GM23338 (cell line): ENCODE data around the gene GNAO1. TPM values are rescaled to one million over a fixed set of nuclear protein-coding genes. Genes with fewer than 3 reads are reported as not detected.

ENCODE experiments used
- ATAC-seq: fragments of 200-7000 bp; cut with Tn5 transposase; 3 replicates; pipeline ENCODE4 v1.9.1; 2020
- DNase-seq: peaks from one replicate; pipeline ENCODE4 v3.0.0-alpha.2; 2015; ENCODE audit warnings: low spot score
- H2AFZ ChIP-seq: fragments of 200-600 bp; sonication (generic); 2 replicates; pipeline ENCODE4 v1.8.0; 2016; ENCODE audit warnings: antibody characterized with exemption, mild to moderate bottlenecking, moderate library complexity
- H3F3A ChIP-seq: fragments of 200-600 bp; sonication (generic); replicated peaks from 2 replicates; pipeline ENCODE4 v1.8.0; 2017; ENCODE audit warnings: antibody characterized with exemption, mixed run types, low read depth
- H3K27ac ChIP-seq: fragments of 200-600 bp; sonication (generic); 2 replicates; pipeline ENCODE4 v1.6.1; 2016; ENCODE audit warnings: low read depth
- H3K27me3 ChIP-seq: fragments of 200-600 bp; sonication (generic); 2 replicates; pipeline ENCODE4 v1.8.0; 2016; ENCODE audit warnings: mild to moderate bottlenecking, mixed run types, moderate library complexity; ENCODE audit not compliant: insufficient read depth
- H3K36me3 ChIP-seq: fragments of 200-600 bp; sonication (generic); 2 replicates; pipeline ENCODE4 v1.8.0; 2016; ENCODE audit warnings: mild to moderate bottlenecking; ENCODE audit not compliant: insufficient read depth
- H3K4me1 ChIP-seq: fragments of 200-600 bp; sonication (generic); 2 replicates; pipeline ENCODE4 v1.8.0; 2016; ENCODE audit warnings: mild to moderate bottlenecking, moderate library complexity; ENCODE audit not compliant: insufficient read depth
- H3K4me2 ChIP-seq: fragments of 200-600 bp; sonication (generic); 2 replicates; pipeline ENCODE4 v1.7.1; 2017; ENCODE audit warnings: mixed run types
- H3K4me3 ChIP-seq: fragments of 200-600 bp; sonication (generic); 2 replicates; pipeline ENCODE4 v1.6.1; 2016; ENCODE audit warnings: mixed run types
- H3K79me2 ChIP-seq: fragments of 200-600 bp; sonication (generic); replicated peaks from 2 replicates; pipeline ENCODE4 v1.8.0; 2017; ENCODE audit warnings: mild to moderate bottlenecking; ENCODE audit not compliant: insufficient read depth
- H3K9me2 ChIP-seq: fragments of 200-600 bp; sonication (generic); 2 replicates; pipeline ENCODE4 v1.8.0; 2017; ENCODE audit not compliant: insufficient read depth
- H4K20me1 ChIP-seq: fragments of 200-600 bp; sonication (generic); replicated peaks from 2 replicates; pipeline ENCODE4 v1.8.0; 2017; ENCODE audit warnings: mild to moderate bottlenecking; ENCODE audit not compliant: insufficient read depth
- H3K27ac Mint-ChIP-seq: 2 replicates; pipeline ENCODE4 v1.8.0; 2020; ENCODE audit warnings: inconsistent platforms, mild to moderate bottlenecking, moderate library complexity, mixed read lengths
- H3K27me3 Mint-ChIP-seq: 3 replicates; pipeline ENCODE4 v1.8.0; 2022; ENCODE audit warnings: low read depth, mild to moderate bottlenecking, moderate library complexity, mixed read lengths, inconsistent platforms; ENCODE audit not compliant: insufficient read depth, poor library complexity
- H3K36me3 Mint-ChIP-seq: 3 replicates; pipeline ENCODE4 v1.8.0; 2021; ENCODE audit warnings: low read depth, mild to moderate bottlenecking, inconsistent platforms, moderate library complexity, mixed read lengths
- H3K4me1 Mint-ChIP-seq: 3 replicates; pipeline ENCODE4 v1.8.0; 2020; ENCODE audit warnings: mild to moderate bottlenecking, inconsistent platforms, mixed read lengths
- H3K4me3 Mint-ChIP-seq: 3 replicates; pipeline ENCODE4 v1.8.0; 2021; ENCODE audit warnings: moderate library complexity, mild to moderate bottlenecking, inconsistent platforms, mixed read lengths
- H3K9me3 Mint-ChIP-seq: 3 replicates; pipeline ENCODE4 v1.8.0; 2020; ENCODE audit warnings: moderate library complexity, mild to moderate bottlenecking, inconsistent platforms, mixed read lengths
- CREB1 ChIP-seq: fragments of 250-450 bp; sonication (Bioruptor Pico); IDR thresholded peaks from 2 replicates; pipeline ENCODE4 v1.5.0; 2020; ENCODE audit warnings: low read depth, mild to moderate bottlenecking, moderate library complexity
- EZH2 ChIP-seq: fragments of 200-600 bp; sonication (generic); IDR thresholded peaks from one replicate; pipeline ENCODE4 v1.8.0; 2017; ENCODE audit warnings: antibody characterized with exemption, mild to moderate bottlenecking, low read depth; ENCODE audit not compliant: unreplicated experiment
- EZH2phosphoT487 ChIP-seq: fragments of 200-600 bp; sonication (generic); IDR thresholded peaks from one replicate; pipeline ENCODE4 v1.8.1; 2018; ENCODE audit warnings: antibody characterized with exemption; ENCODE audit not compliant: unreplicated experiment
- JUNB ChIP-seq: IDR thresholded peaks from one replicate; pipeline ENCODE4 v1.6.1; 2016; ENCODE audit warnings: antibody characterized with exemption; ENCODE audit not compliant: unreplicated experiment
- NANOG ChIP-seq: IDR thresholded peaks from 2 replicates; pipeline ENCODE4 v1.6.1; 2016; ENCODE audit warnings: antibody characterized with exemption, borderline replicate concordance
- POLR2AphosphoS5 ChIP-seq: IDR thresholded peaks from 2 replicates; pipeline ENCODE4 v1.6.1; 2016; ENCODE audit warnings: antibody characterized with exemption, low read depth
- STAT1 ChIP-seq: IDR thresholded peaks from one replicate; pipeline ENCODE4 v1.6.1; 2016; ENCODE audit warnings: antibody characterized with exemption; ENCODE audit not compliant: unreplicated experiment
- ZNF114 ChIP-seq: fragments of 250-450 bp; sonication (Bioruptor Pico); IDR thresholded peaks from 2 replicates; pipeline ENCODE4 v1.5.0; 2020; ENCODE audit warnings: mild to moderate bottlenecking, moderate library complexity
- ZNF331 ChIP-seq: fragments of 250-450 bp; sonication (Bioruptor Pico); IDR thresholded peaks from 2 replicates; pipeline ENCODE4 v1.5.0; 2020; ENCODE audit warnings: low read depth, mild to moderate bottlenecking, moderate library complexity
- polyA plus RNA-seq: library from polyadenylated mRNA; unstranded; fragments of >200 nt; fragmentation: Nextera tagmentation; extraction: Ambion mirVana; gene quantifications from 2 replicates; pipeline ENCODE4 v1.2.1, GENCODE V29; 2016
- total RNA-seq: library from RNA; depleted of rRNA; stranded (reverse); fragments of >200 nt; shearing (Covaris generic); gene quantifications from 2 replicates; pipeline ENCODE4 v1.2.3, GENCODE V29; 2014
- TF ChIP-seq, protein P1 (sequence below): IDR thresholded peaks from one replicate; pipeline ENCODE4 v1.6.1; 2018; ENCODE audit warnings: antibody characterized with exemption; ENCODE audit not compliant: unreplicated experiment
- TF ChIP-seq, protein P2 (sequence below): IDR thresholded peaks from 2 replicates; pipeline ENCODE4 v1.6.1; 2016; ENCODE audit warnings: antibody characterized with exemption
- TF ChIP-seq, protein P3 (sequence below), 2 experiments: fragments of 200-600 bp in 1 of 2; sonication (generic) in 1 of 2; conservative IDR thresholded peaks; 2 replicates each; pipeline versions ENCODE4 v1.5.1 to v1.6.1; 2016 to 2017; ENCODE audit warnings: antibody characterized with exemption in 2 of 2, low read depth in 2 of 2, mild to moderate bottlenecking in 2 of 2, moderate library complexity in 1 of 2
- TF ChIP-seq, protein P4 (sequence below): fragments of 250-450 bp; sonication (Bioruptor Pico); IDR thresholded peaks from 2 replicates; pipeline ENCODE4 v1.5.0; 2020; ENCODE audit warnings: mild to moderate bottlenecking, moderate library complexity

The GNAO1 gene
- total and polyA plus RNA-seq, 2 experiments from 2014 or later: 6.5 to 24.8 TPM

DNA sequence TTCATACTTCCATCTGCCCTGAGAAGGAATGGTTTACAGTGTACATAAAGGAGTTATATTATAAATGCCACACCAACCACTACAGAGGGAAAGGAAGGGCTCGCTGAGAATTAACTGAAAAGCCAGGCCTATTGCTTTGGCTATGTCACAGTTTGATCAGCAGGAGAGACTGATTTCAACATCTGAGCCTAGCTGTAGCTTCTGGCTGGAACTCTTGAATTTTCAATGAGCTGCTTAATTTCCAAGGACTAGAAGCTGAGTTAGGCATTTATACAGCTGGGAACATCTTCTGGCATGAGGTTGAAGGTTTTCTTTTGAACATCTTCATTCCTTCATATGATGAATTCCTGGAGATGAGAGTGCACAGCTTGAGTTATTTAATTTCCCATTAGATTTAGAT lies 47.6 kb upstream of the GNAO1 start:
- no peaks in the 10 kb centered on the region for H3K4me1 ChIP-seq
- no peak overlapping the region for H3K4me2 ChIP-seq
- H3K9me3 Mint-ChIP-seq: no peaks in the 10 kb centered on the region; the same call in 2 of the 3 replicates
- H3K4me3 ChIP-seq: no peak overlapping the region
- DNase-seq (no peak), ATAC-seq (no peak)
- H3K27me3 ChIP-seq: no peaks in the 10 kb centered on the region
- H3K9me2 ChIP-seq: no peaks in the 10 kb centered on the region
- no peaks in the 10 kb centered on the region for H3K36me3 Mint-ChIP-seq
- no peak overlapping the region for H3K27ac ChIP-seq
- no peak overlapping the region for H3K4me3 Mint-ChIP-seq
- TF ChIP-seq NANOG (no peak), ZNF114 (CRISPR knock-in tag) (no peak), POLR2AphosphoS5 (no peak), ZNF331 (CRISPR knock-in tag) (no peak), EZH2 (no peak), CREB1 (no peak), JUNB (no peak), EZH2phosphoT487 (no peak), STAT1 (no peak)
- TF ChIP-seq, protein P1, sequence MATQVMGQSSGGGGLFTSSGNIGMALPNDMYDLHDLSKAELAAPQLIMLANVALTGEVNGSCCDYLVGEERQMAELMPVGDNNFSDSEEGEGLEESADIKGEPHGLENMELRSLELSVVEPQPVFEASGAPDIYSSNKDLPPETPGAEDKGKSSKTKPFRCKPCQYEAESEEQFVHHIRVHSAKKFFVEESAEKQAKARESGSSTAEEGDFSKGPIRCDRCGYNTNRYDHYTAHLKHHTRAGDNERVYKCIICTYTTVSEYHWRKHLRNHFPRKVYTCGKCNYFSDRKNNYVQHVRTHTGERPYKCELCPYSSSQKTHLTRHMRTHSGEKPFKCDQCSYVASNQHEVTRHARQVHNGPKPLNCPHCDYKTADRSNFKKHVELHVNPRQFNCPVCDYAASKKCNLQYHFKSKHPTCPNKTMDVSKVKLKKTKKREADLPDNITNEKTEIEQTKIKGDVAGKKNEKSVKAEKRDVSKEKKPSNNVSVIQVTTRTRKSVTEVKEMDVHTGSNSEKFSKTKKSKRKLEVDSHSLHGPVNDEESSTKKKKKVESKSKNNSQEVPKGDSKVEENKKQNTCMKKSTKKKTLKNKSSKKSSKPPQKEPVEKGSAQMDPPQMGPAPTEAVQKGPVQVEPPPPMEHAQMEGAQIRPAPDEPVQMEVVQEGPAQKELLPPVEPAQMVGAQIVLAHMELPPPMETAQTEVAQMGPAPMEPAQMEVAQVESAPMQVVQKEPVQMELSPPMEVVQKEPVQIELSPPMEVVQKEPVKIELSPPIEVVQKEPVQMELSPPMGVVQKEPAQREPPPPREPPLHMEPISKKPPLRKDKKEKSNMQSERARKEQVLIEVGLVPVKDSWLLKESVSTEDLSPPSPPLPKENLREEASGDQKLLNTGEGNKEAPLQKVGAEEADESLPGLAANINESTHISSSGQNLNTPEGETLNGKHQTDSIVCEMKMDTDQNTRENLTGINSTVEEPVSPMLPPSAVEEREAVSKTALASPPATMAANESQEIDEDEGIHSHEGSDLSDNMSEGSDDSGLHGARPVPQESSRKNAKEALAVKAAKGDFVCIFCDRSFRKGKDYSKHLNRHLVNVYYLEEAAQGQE: no peak
- TF ChIP-seq, protein P2, sequence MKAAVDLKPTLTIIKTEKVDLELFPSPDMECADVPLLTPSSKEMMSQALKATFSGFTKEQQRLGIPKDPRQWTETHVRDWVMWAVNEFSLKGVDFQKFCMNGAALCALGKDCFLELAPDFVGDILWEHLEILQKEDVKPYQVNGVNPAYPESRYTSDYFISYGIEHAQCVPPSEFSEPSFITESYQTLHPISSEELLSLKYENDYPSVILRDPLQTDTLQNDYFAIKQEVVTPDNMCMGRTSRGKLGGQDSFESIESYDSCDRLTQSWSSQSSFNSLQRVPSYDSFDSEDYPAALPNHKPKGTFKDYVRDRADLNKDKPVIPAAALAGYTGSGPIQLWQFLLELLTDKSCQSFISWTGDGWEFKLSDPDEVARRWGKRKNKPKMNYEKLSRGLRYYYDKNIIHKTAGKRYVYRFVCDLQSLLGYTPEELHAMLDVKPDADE: no peak
- TF ChIP-seq, protein P3, sequence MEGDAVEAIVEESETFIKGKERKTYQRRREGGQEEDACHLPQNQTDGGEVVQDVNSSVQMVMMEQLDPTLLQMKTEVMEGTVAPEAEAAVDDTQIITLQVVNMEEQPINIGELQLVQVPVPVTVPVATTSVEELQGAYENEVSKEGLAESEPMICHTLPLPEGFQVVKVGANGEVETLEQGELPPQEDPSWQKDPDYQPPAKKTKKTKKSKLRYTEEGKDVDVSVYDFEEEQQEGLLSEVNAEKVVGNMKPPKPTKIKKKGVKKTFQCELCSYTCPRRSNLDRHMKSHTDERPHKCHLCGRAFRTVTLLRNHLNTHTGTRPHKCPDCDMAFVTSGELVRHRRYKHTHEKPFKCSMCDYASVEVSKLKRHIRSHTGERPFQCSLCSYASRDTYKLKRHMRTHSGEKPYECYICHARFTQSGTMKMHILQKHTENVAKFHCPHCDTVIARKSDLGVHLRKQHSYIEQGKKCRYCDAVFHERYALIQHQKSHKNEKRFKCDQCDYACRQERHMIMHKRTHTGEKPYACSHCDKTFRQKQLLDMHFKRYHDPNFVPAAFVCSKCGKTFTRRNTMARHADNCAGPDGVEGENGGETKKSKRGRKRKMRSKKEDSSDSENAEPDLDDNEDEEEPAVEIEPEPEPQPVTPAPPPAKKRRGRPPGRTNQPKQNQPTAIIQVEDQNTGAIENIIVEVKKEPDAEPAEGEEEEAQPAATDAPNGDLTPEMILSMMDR (conservative IDR thresholded peaks at IDR 0.05; ENCODE audit: low read depth in 2 of 2): no peak
- TF ChIP-seq, protein P4, sequence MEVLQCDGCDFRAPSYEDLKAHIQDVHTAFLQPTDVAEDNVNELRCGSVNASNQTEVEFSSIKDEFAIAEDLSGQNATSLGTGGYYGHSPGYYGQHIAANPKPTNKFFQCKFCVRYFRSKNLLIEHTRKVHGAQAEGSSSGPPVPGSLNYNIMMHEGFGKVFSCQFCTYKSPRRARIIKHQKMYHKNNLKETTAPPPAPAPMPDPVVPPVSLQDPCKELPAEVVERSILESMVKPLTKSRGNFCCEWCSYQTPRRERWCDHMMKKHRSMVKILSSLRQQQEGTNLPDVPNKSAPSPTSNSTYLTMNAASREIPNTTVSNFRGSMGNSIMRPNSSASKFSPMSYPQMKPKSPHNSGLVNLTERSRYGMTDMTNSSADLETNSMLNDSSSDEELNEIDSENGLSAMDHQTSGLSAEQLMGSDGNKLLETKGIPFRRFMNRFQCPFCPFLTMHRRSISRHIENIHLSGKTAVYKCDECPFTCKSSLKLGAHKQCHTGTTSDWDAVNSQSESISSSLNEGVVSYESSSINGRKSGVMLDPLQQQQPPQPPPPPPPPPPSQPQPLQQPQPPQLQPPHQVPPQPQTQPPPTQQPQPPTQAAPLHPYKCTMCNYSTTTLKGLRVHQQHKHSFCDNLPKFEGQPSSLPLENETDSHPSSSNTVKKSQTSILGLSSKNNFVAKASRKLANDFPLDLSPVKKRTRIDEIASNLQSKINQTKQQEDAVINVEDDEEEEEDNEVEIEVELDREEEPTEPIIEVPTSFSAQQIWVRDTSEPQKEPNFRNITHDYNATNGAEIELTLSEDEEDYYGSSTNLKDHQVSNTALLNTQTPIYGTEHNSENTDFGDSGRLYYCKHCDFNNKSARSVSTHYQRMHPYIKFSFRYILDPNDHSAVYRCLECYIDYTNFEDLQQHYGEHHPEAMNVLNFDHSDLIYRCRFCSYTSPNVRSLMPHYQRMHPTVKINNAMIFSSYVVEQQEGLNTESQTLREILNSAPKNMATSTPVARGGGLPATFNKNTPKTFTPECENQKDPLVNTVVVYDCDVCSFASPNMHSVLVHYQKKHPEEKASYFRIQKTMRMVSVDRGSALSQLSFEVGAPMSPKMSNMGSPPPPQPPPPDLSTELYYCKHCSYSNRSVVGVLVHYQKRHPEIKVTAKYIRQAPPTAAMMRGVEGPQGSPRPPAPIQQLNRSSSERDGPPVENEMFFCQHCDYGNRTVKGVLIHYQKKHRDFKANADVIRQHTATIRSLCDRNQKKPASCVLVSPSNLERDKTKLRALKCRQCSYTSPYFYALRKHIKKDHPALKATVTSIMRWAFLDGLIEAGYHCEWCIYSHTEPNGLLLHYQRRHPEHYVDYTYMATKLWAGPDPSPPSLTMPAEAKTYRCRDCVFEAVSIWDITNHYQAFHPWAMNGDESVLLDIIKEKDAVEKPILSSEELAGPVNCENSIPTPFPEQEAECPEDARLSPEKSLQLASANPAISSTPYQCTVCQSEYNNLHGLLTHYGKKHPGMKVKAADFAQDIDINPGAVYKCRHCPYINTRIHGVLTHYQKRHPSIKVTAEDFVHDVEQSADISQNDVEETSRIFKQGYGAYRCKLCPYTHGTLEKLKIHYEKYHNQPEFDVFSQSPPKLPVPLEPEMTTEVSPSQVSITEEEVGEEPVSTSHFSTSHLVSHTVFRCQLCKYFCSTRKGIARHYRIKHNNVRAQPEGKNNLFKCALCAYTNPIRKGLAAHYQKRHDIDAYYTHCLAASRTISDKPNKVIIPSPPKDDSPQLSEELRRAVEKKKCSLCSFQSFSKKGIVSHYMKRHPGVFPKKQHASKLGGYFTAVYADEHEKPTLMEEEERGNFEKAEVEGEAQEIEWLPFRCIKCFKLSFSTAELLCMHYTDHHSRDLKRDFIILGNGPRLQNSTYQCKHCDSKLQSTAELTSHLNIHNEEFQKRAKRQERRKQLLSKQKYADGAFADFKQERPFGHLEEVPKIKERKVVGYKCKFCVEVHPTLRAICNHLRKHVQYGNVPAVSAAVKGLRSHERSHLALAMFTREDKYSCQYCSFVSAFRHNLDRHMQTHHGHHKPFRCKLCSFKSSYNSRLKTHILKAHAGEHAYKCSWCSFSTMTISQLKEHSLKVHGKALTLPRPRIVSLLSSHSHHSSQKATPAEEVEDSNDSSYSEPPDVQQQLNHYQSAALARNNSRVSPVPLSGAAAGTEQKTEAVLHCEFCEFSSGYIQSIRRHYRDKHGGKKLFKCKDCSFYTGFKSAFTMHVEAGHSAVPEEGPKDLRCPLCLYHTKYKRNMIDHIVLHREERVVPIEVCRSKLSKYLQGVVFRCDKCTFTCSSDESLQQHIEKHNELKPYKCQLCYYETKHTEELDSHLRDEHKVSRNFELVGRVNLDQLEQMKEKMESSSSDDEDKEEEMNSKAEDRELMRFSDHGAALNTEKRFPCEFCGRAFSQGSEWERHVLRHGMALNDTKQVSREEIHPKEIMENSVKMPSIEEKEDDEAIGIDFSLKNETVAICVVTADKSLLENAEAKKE (CRISPR knock-in tag): no peak
- no peak overlapping the region for H2AFZ ChIP-seq
- H3K27me3 Mint-ChIP-seq: no peaks in the 10 kb centered on the region
- no peaks in the 10 kb centered on the region for H3F3A ChIP-seq
- peaks cover 12% of the 10 kb centered on the region; the same call in 2 of the 3 replicates for H3K4me1 Mint-ChIP-seq
- H3K79me2 ChIP-seq: no peaks in the 10 kb centered on the region
- no peaks in the 10 kb centered on the region for H3K36me3 ChIP-seq
- H3K27ac Mint-ChIP-seq: no peak overlapping the region
- H4K20me1 ChIP-seq: no peaks in the 10 kb centered on the region
